D721Med (cell line): ENCODE results near the gene SNX2.

Experiments used
- DNase-seq: peaks from one replicate; pipeline ENCODE4 v3.0.0; 2011; ENCODE audit warnings: low spot score; ENCODE audit not compliant: insufficient read length
- FAIRE-seq: peaks from 2 replicates; lab custom pipeline; 2011; peaks lifted over from hg19 to GRCh38; lab: Jason Lieb, UNC
- CTCF ChIP-seq: IDR thresholded peaks from 2 replicates; pipeline ENCODE4 v1.5.1; 2012; ENCODE audit warnings: mild to moderate bottlenecking, control low read depth; ENCODE audit not compliant: insufficient read depth; ENCODE audit errors: missing control alignments

Gene SNX2

GRCh38 chr5:122770477-122770876 lies 4.4 kb upstream of the SNX2 start:
- FAIRE-seq: no peak
- DNase-seq: no peak

GRCh38 chr5:122772446-122772845 lies 2.4 kb upstream of the SNX2 start:
- DNase-seq (no peak), FAIRE-seq (no peak)
- TF ChIP-seq CTCF: no peak

More at GRCh38 chr5:122770477-122770876, 4.4 kb upstream of the SNX2 start:
- no peak for TF ChIP-seq CTCF

- TF ChIP-seq CTCF: no peak
- DNase-seq (no peak), FAIRE-seq (no peak)
Observed at GRCh38 chr5:122773619-122774018, 1.3 kb upstream of the SNX2 start.

- FAIRE-seq (no peak), DNase-seq (no peak)
- no peak for TF ChIP-seq CTCF
Observed at GRCh38 chr5:122774519-122774860, 390 bp upstream of the SNX2 start.

- TF ChIP-seq CTCF: no peak
- no peak for FAIRE-seq
- no peak for DNase-seq
Observed at GRCh38 chr5:122775550-122776542, 966 bp downstream of the SNX2 start.

- no peak for DNase-seq
- FAIRE-seq: no peak
- no peak for TF ChIP-seq CTCF
Observed at GRCh38 chr5:122778157-122778556, 3.3 kb downstream of the SNX2 start.

GRCh38 chr5:122779451-122779850 lies 4.6 kb downstream of the SNX2 start:
- no peak for TF ChIP-seq CTCF
- no peak for DNase-seq
- FAIRE-seq: peak; percentile 11
